ENCODE data around the gene SMOC2.

SMOC2 gene

DNA sequence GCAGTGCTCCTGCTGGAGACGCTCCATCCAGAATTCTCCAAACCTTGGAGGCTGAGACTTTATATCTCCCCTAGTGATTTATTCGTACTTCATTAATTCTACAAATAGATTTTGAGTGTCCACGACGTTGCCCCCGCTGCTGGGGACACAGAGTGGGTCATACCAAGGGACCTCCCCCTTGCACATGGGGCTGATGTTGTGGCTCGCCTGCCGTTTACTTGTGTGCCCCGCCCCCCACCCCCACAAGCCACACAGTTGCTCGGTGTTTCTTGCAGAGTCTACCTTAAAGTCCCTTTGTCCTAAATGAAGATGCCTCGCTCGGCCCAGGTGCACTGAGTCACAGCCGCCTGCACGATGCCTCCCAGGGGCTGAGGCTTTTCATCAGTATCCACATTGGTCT is 20.3 kb upstream of the SMOC2 start:
- H3K4me1 ChIP-seq (ENCODE audit: control insufficient read depth, insufficient read depth, low read length), result no peaks in the 10 kb centered on the region
- no peak overlapping the region for H3K27ac ChIP-seq (ENCODE audit: extremely low read depth, low read depth, low read length)
- no peak overlapping the region for H3K4me3 ChIP-seq (ENCODE audit: low read depth, low read length)
- ChIA-PET POLR2A (no interaction called here), CTCF (no interaction called here)
- no peaks in the 10 kb centered on the region for H3K36me3 ChIP-seq (ENCODE audit: control insufficient read depth in 2 of 2, insufficient read depth in 1 of 2, low read length in 2 of 2)
- no peaks in the 10 kb centered on the region for H3K9me3 ChIP-seq (ENCODE audit: control insufficient read depth, insufficient read depth, low read depth, low read length)
- no peak for TF ChIP-seq ZNF404 (tag by site-specific recombination; IDR thresholded peaks at IDR 0.05)
- TF ChIP-seq PRDM1 (tag by site-specific recombination; IDR thresholded peaks at IDR 0.05), result no peak

GRCh38 chr6:168427184-168427583 is 13.8 kb upstream of the SMOC2 start:
- no peak overlapping the region for H3K27ac ChIP-seq (ENCODE audit: extremely low read depth, low read depth, low read length)
- CTCF ChIA-PET, result interaction anchor here (1.0 kb wide), 1 partner anchor 49 kb away, joined by 3 read pairs; no protein-coding TSS in a partner anchor
- H3K36me3 ChIP-seq (ENCODE audit: control insufficient read depth in 2 of 2, insufficient read depth in 1 of 2, low read length in 2 of 2), result no peaks in the 10 kb centered on the region
- H3K4me1 ChIP-seq (ENCODE audit: control insufficient read depth, insufficient read depth, low read length), result no peaks in the 10 kb centered on the region
- no peak overlapping the region for H3K4me3 ChIP-seq (ENCODE audit: low read depth, low read length)
- TF ChIP-seq ZNF10 (tag by site-specific recombination; IDR thresholded peaks at IDR 0.05), result 0 out of 2 replicates have a peak, but pooled peaks have one; percentile 29
- TF ChIP-seq ZNF629 (tag by site-specific recombination; IDR thresholded peaks at IDR 0.05), result no peak
- POLR2A ChIA-PET, result no interaction called here
- no peaks in the 10 kb centered on the region for H3K9me3 ChIP-seq (ENCODE audit: control insufficient read depth, insufficient read depth, low read depth, low read length)

DNA sequence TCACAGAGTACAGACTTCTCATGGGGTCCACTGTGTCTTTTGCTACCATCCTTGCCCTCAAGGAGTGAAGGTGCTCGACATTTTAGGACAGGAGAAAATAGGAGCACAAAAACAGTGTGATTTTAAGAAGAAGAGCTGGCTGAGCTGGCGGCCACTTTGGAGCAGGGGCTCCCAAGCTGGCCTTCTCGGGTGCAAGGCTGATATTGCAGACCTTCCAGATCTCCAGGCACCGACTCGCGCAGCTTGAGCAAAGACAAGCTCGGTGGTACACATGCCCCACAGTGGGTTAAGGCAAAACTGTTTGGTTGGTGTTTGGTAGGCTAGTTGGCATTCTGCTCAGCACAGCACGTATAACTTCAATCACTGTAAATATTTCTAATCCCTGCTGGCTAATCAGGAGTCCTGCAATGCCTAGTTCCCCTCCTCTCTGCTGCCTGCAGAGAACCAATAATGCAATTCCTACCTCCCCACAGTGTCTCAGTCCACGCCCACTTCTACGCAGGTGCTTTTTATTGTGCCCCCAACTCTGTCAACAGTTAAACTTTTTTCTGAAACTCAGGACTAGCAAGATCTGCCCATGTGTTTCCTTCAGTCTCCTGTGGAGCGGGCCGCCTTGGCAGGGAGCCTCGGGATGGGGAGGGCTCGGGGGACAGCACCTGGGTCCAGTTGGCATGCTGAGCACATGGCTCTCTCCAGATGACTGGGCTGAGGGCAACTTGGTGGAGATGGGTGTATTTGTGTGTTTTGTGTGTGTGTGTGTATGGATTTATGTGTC is 12.7 kb upstream of the SMOC2 start:
- Histone ChIP-seq H3K9me3 (ENCODE audit: control insufficient read depth, insufficient read depth, low read depth, low read length) (no peaks in the 10 kb centered on the region), H3K36me3 (ENCODE audit: control insufficient read depth in 2 of 2, insufficient read depth in 1 of 2, low read length in 2 of 2) (no peaks in the 10 kb centered on the region), H3K4me3 (ENCODE audit: low read depth, low read length) (no peak overlapping the region), H3K4me1 (ENCODE audit: control insufficient read depth, insufficient read depth, low read length) (no peaks in the 10 kb centered on the region), H3K27ac (ENCODE audit: extremely low read depth, low read depth, low read length) (no peak overlapping the region)
- CTCF ChIA-PET, result interaction anchor here (1.0 kb wide), 1 partner anchor 50 kb away, joined by 3 read pairs; no protein-coding TSS in a partner anchor
- TF ChIP-seq ZIC2 (tag by site-specific recombination; IDR thresholded peaks at IDR 0.05) (peak; percentile 88), ZXDB (tag by site-specific recombination; IDR thresholded peaks at IDR 0.05) (no peak)
- POLR2A ChIA-PET, result no interaction called here

- H3K27ac ChIP-seq (ENCODE audit: extremely low read depth, low read depth, low read length), result no peak overlapping the region
- H3K36me3 ChIP-seq (ENCODE audit: control insufficient read depth in 2 of 2, insufficient read depth in 1 of 2, low read length in 2 of 2), result no peaks in the 10 kb centered on the region
- no peaks in the 10 kb centered on the region for H3K9me3 ChIP-seq (ENCODE audit: control insufficient read depth, insufficient read depth, low read depth, low read length)
- TF ChIP-seq, protein P1, sequence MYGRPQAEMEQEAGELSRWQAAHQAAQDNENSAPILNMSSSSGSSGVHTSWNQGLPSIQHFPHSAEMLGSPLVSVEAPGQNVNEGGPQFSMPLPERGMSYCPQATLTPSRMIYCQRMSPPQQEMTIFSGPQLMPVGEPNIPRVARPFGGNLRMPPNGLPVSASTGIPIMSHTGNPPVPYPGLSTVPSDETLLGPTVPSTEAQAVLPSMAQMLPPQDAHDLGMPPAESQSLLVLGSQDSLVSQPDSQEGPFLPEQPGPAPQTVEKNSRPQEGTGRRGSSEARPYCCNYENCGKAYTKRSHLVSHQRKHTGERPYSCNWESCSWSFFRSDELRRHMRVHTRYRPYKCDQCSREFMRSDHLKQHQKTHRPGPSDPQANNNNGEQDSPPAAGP (tag by site-specific recombination; IDR thresholded peaks at IDR 0.05), result no peak
- TF ChIP-seq ZSCAN23 (tag by site-specific recombination; IDR thresholded peaks at IDR 0.05) (no peak), ZNF169 (tag by site-specific recombination; IDR thresholded peaks at IDR 0.05) (no peak)
- no peak overlapping the region for H3K4me3 ChIP-seq (ENCODE audit: low read depth, low read length)
- no peaks in the 10 kb centered on the region for H3K4me1 ChIP-seq (ENCODE audit: control insufficient read depth, insufficient read depth, low read length)
- CTCF ChIA-PET, result no interaction called here
- POLR2A ChIA-PET, result no interaction called here
Observed at GRCh38 chr6:168428863-168429262, 12.1 kb upstream of the SMOC2 start.

DNA sequence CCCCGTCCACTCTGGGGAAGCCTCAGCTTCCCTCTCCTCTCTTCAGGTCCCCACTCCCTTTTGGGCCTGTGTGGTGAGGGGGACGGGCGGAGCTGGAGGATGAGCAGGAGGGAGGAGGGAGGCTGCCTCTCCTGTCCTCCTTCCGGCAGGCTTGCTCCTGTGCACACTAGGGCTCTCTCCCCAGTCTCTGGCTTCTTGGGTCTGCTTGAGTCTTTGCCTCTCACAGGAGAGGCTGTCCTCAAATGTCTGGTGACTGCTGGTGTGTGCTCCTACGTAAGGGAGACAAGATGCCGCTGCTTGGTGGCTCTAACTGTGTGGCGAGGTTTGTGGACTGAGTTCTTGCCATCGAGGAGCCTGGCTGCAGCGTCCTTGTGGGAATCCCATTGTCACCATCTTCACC is 8.8 kb upstream of the SMOC2 start:
- CTCF ChIA-PET, result interaction anchor here (0.5 to 0.6 kb wide), 2 partner anchors 204 to 461 kb away, joined by 3 read pairs; no protein-coding TSS in a partner anchor
- Histone ChIP-seq H3K9me3 (ENCODE audit: control insufficient read depth, insufficient read depth, low read depth, low read length) (no peaks in the 10 kb centered on the region), H3K4me1 (ENCODE audit: control insufficient read depth, insufficient read depth, low read length) (no peaks in the 10 kb centered on the region), H3K27ac (ENCODE audit: extremely low read depth, low read depth, low read length) (no peak overlapping the region), H3K4me3 (ENCODE audit: low read depth, low read length) (no peak overlapping the region), H3K36me3 (ENCODE audit: control insufficient read depth in 2 of 2, insufficient read depth in 1 of 2, low read length in 2 of 2) (no peaks in the 10 kb centered on the region)
- POLR2A ChIA-PET, result no interaction called here
- TF ChIP-seq ZNF621 (tag by site-specific recombination; IDR thresholded peaks at IDR 0.05) (no peak), MEIS1 (CRISPR knock-in tag; IDR thresholded peaks at IDR 0.05; ENCODE audit: borderline replicate concordance) (no peak), ZNF366 (tag by site-specific recombination; conservative IDR thresholded peaks at IDR 0.05) (no peak), HOXD13 (CRISPR knock-in tag; IDR thresholded peaks at IDR 0.05; ENCODE audit: borderline replicate concordance) (no peak), WT1 (tag by site-specific recombination; IDR thresholded peaks at IDR 0.05) (no peak), ZNF423 (tag by site-specific recombination; IDR thresholded peaks at IDR 0.05) (no peak), ZNF501 (tag by site-specific recombination; IDR thresholded peaks at IDR 0.05) (no peak), ZNF202 (tag by site-specific recombination; IDR thresholded peaks at IDR 0.05; ENCODE audit: borderline replicate concordance) (no peak), ZNF416 (tag by site-specific recombination; IDR thresholded peaks at IDR 0.05) (no peak), ZBTB1 (tag by site-specific recombination; IDR thresholded peaks at IDR 0.05) (no peak), MZF1 (tag by site-specific recombination; IDR thresholded peaks at IDR 0.05; ENCODE audit: borderline replicate concordance) (no peak), ZNF530 (tag by site-specific recombination; IDR thresholded peaks at IDR 0.05; ENCODE audit: low read depth) (no peak), GLI2 (tag by site-specific recombination; IDR thresholded peaks at IDR 0.05; ENCODE audit: borderline replicate concordance, low read depth) (no peak)
- TF ChIP-seq, protein P2, sequence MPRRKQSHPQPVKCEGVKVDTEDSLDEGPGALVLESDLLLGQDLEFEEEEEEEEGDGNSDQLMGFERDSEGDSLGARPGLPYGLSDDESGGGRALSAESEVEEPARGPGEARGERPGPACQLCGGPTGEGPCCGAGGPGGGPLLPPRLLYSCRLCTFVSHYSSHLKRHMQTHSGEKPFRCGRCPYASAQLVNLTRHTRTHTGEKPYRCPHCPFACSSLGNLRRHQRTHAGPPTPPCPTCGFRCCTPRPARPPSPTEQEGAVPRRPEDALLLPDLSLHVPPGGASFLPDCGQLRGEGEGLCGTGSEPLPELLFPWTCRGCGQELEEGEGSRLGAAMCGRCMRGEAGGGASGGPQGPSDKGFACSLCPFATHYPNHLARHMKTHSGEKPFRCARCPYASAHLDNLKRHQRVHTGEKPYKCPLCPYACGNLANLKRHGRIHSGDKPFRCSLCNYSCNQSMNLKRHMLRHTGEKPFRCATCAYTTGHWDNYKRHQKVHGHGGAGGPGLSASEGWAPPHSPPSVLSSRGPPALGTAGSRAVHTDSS (tag by site-specific recombination; IDR thresholded peaks at IDR 0.05), result no peak
- TF ChIP-seq, protein P1 (tag by site-specific recombination; IDR thresholded peaks at IDR 0.05), result no peak

All from HEK293 (cell line).